Esophagus squamous epithelium (tissue), 5 donors: ENCODE data around the gene JPT1. TPM values are rescaled to one million over a fixed set of nuclear protein-coding genes. Genes with fewer than 3 reads are reported as not detected.
"Not testable (repeated sequence)": the region's sequence is repeated elsewhere in the genome, so short reads cannot be mapped to it uniquely, and the experiment has no call there.

ENCODE experiments used
- DNase-seq: peaks from one replicate; lab custom pipeline; 2025; lab: John Stamatoyannopoulos, UW
- H3K27ac ChIP-seq, 4 donors: fragments of 200-600 bp; sonication (generic); one replicate each; pipeline ENCODE4 v1.5.1; 2016 to 2019; ENCODE audit warnings: mild to moderate bottlenecking in 1 of 4
- H3K27me3 ChIP-seq, 4 donors: fragments of 200-600 bp; sonication (generic); 1 replicate in 3 of 4; 2 replicates in 1 of 4; pipeline versions ENCODE4 v1.5.1 to v1.6.0; 2017 to 2021; ENCODE audit warnings: antibody characterized with exemption in 1 of 4
- H3K36me3 ChIP-seq, 3 donors: fragments of 200-600 bp; sonication (generic); one replicate each; pipeline ENCODE4 v1.5.1; 2016 to 2019
- H3K4me1 ChIP-seq, 3 donors: fragments of 200-600 bp; sonication (generic); one replicate each; pipeline ENCODE4 v1.5.1; 2017 to 2019
- H3K4me3 ChIP-seq, 4 donors: fragments of 200-600 bp; sonication (generic); 1 replicate in 3 of 4; 2 replicates in 1 of 4; pipeline ENCODE4 v1.5.1; 2016 to 2019; ENCODE audit warnings: mild to moderate bottlenecking in 2 of 4, moderate library complexity in 1 of 4
- H3K9me3 ChIP-seq, 3 donors: fragments of 200-600 bp; sonication (generic); one replicate each; pipeline ENCODE4 v1.5.1; 2016 to 2019
- CTCF ChIP-seq, 6 experiments: fragments of 450-650 bp in 4 of 6; fragments of 200-600 bp in 2 of 6; sonication (generic) in 2 of 6; IDR thresholded peaks; one replicate each; pipeline ENCODE4 v1.5.1; 2016 to 2019; ENCODE audit warnings: antibody characterized with exemption in 6 of 6, mild to moderate bottlenecking in 4 of 6, moderate library complexity in 4 of 6
- POLR2A ChIP-seq, 4 donors: fragments of 450-650 bp; IDR thresholded peaks; one replicate each; pipeline ENCODE4 v1.6.1; 2017; ENCODE audit warnings: antibody characterized with exemption in 4 of 4, mild to moderate bottlenecking in 4 of 4, moderate library complexity in 3 of 4
- WGBS, 2 donors: methylation state at CpG; one replicate each; pipeline ENCODE4 v1.1.5; 2018; 5-methylcytosine and 5-hydroxymethylcytosine counted together
- intact Hi-C: fragments of 100-400 bp; cut with DNase I; formaldehyde crosslinking; loops from one replicate; pipeline ENCODE4 v1.15.0; 2022
- total RNA-seq, 4 donors: library from RNA; depleted of rRNA; stranded (reverse); fragments of >200 nt; gene quantifications; one replicate each; pipeline ENCODE4 v1.1.0, GENCODE V29; 2016
- donor health status: DM: yes; HTN: yes; CAD: no.

The JPT1 gene
- total RNA-seq, 4 donors from 2014 or later: 82.2 to 249 (median 196) TPM

DNA sequence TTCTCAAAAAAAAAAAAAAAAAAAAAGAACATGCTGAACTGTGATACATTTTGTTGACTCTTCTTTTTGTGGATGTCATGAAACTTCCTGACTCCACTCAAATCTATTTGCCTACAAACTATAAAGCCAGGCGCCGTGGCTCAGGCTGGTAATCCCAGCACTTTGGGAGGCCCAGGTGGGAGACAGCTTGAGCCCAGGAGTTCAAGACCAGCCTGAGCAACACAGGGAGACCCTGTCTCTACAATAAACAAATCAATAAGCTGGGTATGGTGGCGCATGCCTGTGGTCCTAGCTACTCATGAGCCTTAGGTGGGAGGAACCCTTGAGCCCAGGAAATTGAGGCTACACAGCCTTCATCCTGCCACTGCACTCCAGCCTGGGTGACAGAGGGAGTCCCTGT, 21.3 kb downstream of the JPT1 start:
- DNase-seq: no peak
- Histone ChIP-seq H3K27ac (no peak overlapping the region), H3K27me3 (no peaks in the 10 kb centered on the region), H3K4me1 (peaks cover 8 to 82% (median 34%) of the 10 kb centered on the region in 3 donors), H3K36me3 (peaks cover 0 to 24% (median 15%) of the 10 kb centered on the region in 3 donors), H3K9me3 (no peaks in the 10 kb centered on the region), H3K4me3 (no peak overlapping the region)
- intact Hi-C loops: loop anchor here (5.0 kb wide), 1 partner anchor 34 kb away; no protein-coding TSS in a partner anchor
- TF ChIP-seq POLR2A (IDR thresholded peaks at IDR 0.05) (no peak), CTCF (IDR thresholded peaks at IDR 0.05) (no peak)
- 85 to 100% methylated on average over 3 of the region's 3 CpGs for WGBS, 2 donors

DNA sequence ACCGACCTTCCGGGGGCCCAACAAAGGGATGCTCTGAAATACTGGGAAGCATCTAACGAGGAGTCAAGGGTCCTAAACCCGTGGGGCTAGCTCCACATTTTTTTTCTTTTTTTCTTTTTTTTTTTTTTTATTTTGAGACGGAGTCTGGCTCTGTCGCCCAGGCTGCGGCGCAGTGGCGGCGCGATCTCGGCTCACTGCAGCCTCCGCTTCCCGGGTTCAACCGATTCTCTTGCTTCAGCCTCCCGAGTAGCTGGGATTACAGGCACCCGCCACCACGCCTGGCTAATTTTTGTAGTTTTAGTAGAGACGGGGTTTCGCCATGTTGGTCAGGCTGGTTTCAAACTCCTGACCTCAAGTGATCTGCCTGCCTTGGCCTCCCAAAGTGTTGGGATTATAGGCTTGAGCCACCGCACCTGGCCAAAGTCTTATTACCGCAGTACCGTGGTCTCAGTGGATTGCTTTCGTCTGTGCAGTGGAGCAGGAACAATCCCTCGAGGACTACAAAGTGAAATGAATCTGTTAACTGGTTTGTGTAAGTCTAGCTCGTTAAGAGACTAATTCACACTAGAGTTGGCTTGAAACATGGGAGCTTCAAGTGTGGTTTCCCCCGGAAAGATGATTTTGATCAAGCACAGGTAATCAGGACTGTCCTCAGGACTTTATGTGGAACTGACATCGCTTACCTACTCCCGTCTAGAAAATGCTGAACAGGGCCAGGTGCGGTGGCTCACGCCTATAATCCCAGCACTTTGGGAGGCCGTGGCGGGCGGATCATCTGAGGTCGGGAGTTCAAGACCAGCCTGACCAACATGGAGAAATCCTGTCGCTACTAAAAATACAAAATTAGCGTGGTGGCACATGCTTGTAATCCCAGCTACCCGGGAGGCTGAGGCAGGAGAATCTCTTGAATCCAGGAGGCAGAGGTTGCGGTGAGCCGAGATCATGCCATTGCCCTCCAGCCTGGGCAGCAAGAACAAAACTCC, 22.0 kb downstream of the JPT1 start:
- Histone ChIP-seq H3K4me3 (peak overlapping the region; percentile 63 to 92 (median 74)), H3K36me3 (peaks cover 0 to 24% (median 15%) of the 10 kb centered on the region in 3 donors), H3K27ac (peak overlapping the region; percentile 90 to 97 (median 92)), H3K4me1 (peaks cover 8 to 89% (median 41%) of the 10 kb centered on the region in 3 donors)
- H3K9me3 ChIP-seq, DNase-seq, H3K27me3 ChIP-seq: not testable (repeated sequence)
- WGBS, 2 donors: 68 to 74% methylated on average over 20 to 30 of the region's 40 CpGs
- intact Hi-C loops: loop anchor here (5.0 kb wide), 1 partner anchor 35 kb away; no protein-coding TSS in a partner anchor

GRCh38 chr17:75131278-75132017, 22.9 kb downstream of the JPT1 start, which contains the start of gene NT5C:
NT5C (minus strand) TSS chr17:75131742; CDS start chr17:75131707, 35 bp downstream.
- peaks cover 0 to 24% (median 15%) of the 10 kb centered on the region in 3 donors for H3K36me3 ChIP-seq
- H3K9me3 ChIP-seq: no peaks in the 10 kb centered on the region
- peak within 1 kb of the TSS; percentile 90 to 97 (median 92) for H3K27ac ChIP-seq
- intact Hi-C loops: loop anchor here (5.0 kb wide), 1 partner anchor 36 kb away; no protein-coding TSS in a partner anchor
- H3K4me1 ChIP-seq: peaks cover 8 to 90% (median 43%) of the 10 kb centered on the region in 3 donors
- no peak for DNase-seq
- H3K27me3 ChIP-seq: no peaks in the 10 kb centered on the region
- H3K4me3 ChIP-seq: peak within 1 kb of the TSS; percentile 63 to 92 (median 74)
- TF ChIP-seq POLR2A (IDR thresholded peaks at IDR 0.05) (peak in 2 of 4 donors; percentile 63 to 67), CTCF (IDR thresholded peaks at IDR 0.05) (peak; percentile 37 to 72 (median 62))
- 0% methylated on average over 4 to 9 of the region's 82 CpGs for WGBS, 2 donors

- intact Hi-C loops: loop anchor here (5.0 kb wide), 1 partner anchor 37 kb away; no protein-coding TSS in a partner anchor
- Histone ChIP-seq H3K27me3 (no peaks in the 10 kb centered on the region), H3K27ac (peak overlapping the region; percentile 90 to 97 (median 92)), H3K9me3 (no peaks in the 10 kb centered on the region), H3K36me3 (peaks cover 0 to 24% (median 15%) of the 10 kb centered on the region in 3 donors), H3K4me1 (peaks cover 11 to 90% (median 42%) of the 10 kb centered on the region in 3 donors), H3K4me3 (peak overlapping the region; percentile 63 to 92 (median 74))
- no peak for TF ChIP-seq POLR2A (IDR thresholded peaks at IDR 0.05)
- peak in 4 of 6 experiments; percentile 38 to 62 (median 46) for TF ChIP-seq CTCF (IDR thresholded peaks at IDR 0.05)
- WGBS, 2 donors: 9 to 10% methylated on average over 2 to 9 of the region's 29 CpGs
- no peak for DNase-seq
These were observed 23.6 kb downstream of the JPT1 start for GRCh38 chr17:75130632-75131277.
